Stimulated activated naive CD8-positive, alpha-beta T cell treated with anti-CD3 and anti-CD28 coated beads, Interleukin-15, Interleukin-2, amounts not matched to agents 100 U/mL and 50 U/mL, for 24 hours (primary cell): ENCODE measurements around the gene IL6R.
A peak's percentile ranks its signal among the peaks of the same experiment; 100 is the strongest.
"Not testable (repeated sequence)": the region's sequence is repeated elsewhere in the genome, so short reads cannot be mapped to it uniquely, and the experiment has no call there.

Experiments used
- ATAC-seq: fragments of 150-1000 bp; cut with Tn5 transposase; one replicate; pipeline ENCODE4 v1.10.0; 2021
- DNase-seq: peaks from one replicate; pipeline ENCODE4 v3.0.0; 2021

The IL6R gene

DNA sequence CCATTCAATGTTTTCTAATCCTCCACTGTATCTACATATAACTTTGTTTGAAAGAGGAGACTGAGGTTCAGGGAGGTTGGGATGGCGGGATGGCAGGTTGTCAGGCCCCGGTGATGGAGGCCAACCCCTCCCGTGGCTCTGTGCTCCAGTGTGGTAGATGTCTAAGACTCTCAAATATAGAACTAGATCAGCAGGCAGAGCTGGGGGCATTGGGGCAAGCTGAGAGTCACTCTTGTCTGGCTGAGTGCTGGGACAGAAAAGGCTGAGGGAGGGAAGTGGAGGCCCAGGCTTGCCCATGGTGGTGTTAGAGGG lies 1.7 kb downstream of the IL6R start:
- DNase-seq (no peak), ATAC-seq (peak; percentile 3)

DNA sequence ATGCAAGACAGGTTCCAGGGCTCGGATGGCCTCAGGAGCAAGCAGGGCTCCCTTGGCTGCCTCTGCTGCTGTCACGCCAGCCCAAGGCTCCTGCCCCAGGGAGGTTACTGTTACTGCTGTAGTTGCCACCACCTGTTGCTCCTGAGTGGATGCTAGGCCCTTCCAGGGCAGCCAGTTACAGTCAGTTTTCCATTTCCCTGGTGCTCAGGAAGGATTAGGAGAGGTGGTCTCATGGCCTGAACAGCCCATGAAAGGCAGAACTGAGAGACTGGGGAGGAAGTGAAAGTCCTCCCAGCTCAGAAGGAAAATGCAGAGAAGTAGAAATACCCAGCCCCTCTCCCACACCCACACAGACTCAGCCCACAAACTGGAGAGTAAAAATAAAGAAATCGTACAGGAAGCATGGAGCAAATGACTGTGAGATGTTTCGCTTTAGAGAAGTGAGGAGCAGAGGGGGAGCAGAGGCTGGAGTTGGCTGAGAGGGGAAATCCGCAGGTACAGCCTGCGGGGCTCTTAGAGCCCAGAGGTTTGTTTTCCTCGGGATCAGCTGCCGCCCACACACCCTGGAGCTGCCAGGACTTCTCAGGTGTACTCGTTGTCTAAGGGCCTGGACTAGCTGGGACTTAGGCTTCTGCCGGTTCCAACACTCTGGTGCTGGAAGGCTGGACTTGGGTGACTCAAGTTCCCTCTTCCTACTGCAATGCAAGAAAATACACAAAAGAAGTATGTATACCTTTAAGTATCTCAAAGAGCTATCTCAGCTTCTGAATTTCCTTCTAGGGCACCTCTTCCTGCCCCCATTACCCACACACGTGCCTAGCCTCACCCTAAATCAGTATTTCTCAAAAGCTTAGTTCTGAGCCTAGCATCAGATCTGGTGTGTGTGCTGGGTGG lies 2.3 kb downstream of the IL6R start:
- DNase-seq: peak; percentile 59
- ATAC-seq: peak; percentile 29

DNA sequence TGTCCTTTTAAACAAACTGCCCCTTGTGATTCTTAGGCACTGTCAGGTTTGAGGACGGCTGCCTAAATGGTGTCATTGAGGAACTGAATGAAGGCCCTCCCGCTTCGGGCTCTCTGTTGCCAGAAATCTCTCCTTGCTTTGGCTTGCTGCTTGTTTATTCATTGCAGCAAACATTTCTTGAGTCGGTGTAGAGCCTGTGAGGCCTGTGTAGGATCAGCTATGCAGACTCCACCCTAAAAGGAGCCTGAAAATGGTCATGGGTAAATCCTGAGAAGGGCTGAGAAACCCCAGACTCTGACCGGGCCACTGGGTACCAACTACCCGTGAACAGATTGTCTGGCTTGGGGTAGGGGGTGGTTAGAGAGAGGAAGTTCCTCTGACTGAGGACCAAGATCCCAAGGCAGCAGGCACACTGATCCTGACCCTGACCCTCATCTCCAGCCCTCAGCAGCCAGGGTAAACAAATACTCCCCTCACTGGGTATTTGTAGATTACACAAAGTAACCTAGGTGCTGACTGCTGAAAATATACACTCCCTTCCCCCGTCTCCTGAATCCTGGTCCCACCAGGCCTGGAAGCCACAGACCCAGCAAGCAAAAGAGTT lies 3.1 kb downstream of the IL6R start:
- no peak for DNase-seq
- ATAC-seq: no peak

DNA sequence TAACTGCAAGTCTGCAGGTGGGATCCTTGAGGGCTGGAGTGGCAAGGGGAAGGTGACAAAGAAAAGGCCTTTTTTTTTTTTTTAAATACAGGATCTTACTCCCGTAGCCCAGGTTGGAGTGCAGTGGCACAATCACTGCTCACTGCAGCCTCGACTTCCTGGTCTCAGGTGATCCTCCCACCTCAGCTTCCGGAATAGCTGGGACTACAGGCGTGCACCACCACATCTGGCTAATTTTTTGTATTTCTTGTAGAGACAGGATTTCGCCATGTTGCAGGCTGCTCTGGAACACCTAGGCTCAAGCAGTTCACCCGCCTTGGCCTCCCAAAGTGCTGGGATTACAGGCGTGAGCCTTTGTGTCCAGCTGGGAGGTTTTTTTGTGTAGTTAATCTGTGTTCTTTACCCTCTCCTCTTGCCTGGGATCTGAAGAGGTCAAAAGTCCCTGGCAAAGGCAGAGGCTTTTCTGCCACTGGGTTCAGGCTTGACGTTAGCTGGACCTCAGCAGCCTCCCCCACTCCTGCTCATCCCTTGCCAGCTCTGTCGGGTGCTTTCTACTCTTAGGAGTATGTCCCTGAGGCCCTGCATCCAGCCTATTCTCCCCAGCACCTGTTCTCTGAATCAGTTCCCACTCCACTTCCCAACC lies 5.2 kb downstream of the IL6R start:
- DNase-seq (no peak), ATAC-seq (no peak)

DNA sequence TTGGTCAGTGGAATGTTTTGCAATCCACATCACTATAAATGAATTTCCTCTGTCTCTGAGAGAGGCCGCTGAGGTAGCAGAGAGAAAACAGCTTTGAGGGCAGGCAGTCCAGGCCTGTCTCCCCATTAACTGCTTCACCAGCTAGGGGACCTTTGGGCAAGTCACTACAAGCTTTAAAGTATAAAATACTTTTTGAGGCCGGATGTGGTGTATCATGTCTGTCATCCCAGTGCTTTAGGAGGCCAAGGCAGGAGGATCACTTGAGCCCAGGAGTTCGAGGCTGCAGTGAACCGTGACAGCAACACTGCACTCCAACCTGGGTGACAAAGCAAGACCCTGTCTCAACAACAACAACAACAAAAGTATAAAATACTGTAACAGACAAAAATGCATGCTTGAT lies 6.4 kb downstream of the IL6R start:
- DNase-seq: no peak
- ATAC-seq: no peak

DNA sequence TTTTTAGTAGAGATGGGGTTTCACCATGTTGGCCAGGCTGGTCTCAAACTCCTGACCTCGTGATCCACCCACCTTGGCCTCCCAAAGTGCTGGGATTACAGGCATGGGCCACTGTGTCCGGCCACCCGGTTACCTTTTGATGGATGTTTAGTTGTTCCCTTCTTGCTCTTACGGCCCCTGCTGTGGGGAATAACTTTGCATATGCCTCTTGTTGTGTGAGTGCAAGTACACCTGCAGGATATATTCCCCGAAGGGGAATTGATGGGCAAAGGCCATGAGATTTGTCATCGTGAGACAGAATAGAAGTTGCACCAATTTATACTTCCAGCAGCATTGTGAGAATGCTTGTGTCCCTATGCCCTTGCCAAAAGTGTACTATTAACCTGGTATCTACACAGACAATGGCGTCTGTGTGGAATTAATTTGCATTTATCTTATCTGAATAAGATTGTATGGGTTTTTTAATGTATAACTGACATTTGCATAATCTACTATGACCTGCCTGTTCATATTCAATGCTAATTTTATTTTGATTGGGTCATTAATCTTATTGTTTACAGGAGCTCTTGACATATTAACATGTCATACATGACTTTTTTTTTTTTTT lies 8.1 kb downstream of the IL6R start:
- DNase-seq (no peak), ATAC-seq (no peak)

DNA sequence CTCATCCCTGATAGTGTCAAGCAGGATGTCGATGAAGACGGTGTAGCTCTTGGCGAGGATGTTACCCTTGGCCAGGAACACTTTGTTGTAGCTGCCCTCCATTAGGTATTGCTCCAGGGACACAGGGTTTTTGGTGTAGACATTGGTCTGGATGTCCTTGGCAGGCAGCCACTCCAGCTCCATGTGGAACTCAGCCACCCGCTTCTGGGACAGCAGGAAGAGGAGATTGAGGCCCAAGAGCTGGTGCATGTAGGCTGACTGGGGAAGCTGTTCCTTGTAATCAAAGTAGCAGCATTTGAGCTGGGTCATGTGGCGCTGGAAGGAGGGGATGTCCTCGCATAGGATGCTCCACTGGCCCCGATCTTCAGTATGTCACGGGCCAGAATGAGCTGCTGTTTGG lies 9.5 kb downstream of the IL6R start:
- ATAC-seq (no peak), DNase-seq (no peak)

DNA sequence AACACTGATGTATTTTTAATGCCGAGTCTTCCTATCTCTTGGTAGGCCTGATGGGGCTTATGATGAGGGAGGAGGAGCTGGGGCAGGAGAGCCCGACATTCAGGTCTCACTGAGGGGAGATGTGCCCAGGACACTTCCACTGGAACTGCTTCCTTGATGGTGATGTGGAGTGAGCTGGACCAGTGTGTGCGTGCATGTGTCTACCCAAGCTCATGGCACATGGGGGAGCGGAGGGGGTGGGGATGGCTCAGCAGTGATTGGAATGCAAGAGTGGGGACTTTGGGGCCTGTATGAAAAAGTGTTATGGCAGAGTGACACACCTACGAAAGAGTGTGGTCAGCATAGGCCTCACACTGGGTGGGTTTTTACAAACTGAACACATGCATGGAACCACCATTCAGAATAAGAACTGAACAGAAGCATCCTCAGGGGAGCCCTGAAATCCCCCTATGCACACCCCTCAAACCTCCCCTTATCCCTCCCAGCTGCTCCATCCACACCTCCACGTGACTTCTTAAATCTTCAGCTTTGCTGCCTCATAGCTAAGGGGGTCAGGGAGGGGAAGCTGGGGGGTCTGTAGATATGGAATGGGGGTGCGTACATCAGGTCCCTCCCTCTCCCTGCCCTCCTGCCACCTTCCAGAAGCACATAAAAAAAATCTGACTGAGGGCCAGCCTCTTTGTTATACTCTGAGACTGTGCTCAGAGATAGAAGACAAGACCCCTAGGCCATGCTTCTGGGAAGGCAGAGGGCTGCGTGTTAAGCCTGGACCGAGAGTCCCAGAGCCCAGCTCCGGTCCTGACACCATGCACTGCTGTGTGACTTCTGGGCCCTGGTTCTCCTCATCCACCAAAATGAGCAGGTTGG lies 11.6 kb downstream of the IL6R start:
- DNase-seq (no peak), ATAC-seq (no peak)

DNA sequence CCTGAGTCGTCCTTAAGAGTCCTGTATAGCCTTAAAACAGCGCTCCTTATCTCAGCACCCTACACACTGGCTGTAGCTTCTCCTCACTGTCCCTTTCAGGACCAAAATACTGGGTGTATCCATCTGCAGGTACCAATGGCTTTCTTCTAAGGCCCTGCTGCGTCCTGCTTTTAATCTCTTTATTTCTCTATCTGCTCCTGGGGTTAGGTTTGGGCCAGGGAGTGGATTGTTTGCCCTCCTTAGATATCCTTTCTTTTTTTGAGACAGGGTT lies 12.1 kb downstream of the IL6R start:
- ATAC-seq (no peak), DNase-seq (no peak)

DNA sequence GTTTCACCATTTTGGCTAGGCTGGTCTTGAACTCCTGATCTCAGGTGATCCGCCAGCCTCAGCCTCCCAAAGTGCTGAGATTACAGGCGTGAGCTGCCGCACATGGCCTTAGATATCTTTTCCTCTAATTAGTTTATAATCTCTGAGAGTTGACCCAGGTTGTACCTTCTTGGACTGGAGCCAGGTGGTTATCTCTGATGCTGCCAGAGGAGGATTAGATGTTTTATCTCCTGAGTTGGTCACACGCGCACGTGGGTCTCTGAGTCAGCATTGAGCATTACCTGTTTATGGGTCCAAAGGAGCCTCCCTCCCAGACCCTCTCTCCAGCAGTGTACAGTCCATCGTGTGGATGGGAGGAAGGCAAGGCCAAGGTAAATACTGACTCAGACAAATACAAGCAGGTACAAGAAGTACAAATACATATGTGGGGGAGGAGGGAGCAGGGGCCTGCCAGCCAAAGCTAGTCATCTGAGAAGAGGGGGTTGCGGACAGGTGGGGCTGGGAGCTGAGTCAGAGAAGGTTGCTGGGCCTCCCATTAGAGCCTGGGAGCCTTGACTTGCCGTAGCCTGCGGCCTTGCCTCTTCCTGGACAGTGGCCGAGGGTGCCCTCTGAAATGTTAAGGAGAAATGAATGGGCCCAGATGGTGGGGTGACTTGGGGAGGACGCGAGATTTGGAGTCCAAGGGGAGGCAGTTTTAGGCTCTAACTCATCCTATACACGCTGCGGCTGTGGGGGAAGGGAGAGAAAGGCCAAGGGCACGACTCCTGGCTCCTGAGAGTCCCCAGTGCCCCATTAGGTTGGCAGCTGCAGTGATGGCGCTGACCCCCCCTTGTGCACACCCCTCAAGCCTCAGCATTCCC lies 13.1 kb downstream of the IL6R start:
- DNase-seq (no peak), ATAC-seq (no peak)

DNA sequence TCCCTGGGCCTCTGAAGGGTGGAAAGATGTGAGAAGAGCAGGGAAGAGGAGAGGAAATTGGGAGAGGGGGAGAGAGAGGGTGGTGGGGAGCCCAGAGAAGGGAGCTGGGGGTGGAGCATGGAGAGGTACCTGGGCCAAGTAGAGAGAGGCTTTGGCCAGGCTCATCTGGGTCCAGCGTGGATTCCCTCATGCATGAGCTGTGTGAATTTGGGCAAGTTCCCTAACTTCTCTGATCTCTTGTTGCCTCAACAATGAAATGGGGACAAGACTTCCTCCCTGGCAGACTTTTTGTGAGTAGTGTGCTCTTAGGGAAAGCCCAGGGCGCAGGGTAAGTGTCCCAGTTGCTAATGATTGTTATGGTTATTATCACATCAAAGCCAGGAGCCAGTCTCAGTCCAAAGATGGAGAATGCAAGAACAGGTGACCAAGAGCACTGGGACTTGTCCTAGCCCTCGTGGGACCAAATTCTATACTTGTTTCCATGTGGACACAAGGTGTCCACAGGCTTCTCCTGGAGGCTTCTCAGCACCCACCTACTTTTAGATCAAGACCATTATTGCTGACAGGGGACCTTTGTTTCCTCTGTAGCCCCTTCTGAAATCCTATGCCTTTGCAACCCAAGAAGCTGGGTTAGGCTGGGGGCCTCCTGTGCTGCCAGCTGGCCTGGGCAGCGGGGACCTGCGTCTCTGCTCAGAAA lies 13.9 kb downstream of the IL6R start:
- DNase-seq (no peak), ATAC-seq (peak; percentile 12)

DNA sequence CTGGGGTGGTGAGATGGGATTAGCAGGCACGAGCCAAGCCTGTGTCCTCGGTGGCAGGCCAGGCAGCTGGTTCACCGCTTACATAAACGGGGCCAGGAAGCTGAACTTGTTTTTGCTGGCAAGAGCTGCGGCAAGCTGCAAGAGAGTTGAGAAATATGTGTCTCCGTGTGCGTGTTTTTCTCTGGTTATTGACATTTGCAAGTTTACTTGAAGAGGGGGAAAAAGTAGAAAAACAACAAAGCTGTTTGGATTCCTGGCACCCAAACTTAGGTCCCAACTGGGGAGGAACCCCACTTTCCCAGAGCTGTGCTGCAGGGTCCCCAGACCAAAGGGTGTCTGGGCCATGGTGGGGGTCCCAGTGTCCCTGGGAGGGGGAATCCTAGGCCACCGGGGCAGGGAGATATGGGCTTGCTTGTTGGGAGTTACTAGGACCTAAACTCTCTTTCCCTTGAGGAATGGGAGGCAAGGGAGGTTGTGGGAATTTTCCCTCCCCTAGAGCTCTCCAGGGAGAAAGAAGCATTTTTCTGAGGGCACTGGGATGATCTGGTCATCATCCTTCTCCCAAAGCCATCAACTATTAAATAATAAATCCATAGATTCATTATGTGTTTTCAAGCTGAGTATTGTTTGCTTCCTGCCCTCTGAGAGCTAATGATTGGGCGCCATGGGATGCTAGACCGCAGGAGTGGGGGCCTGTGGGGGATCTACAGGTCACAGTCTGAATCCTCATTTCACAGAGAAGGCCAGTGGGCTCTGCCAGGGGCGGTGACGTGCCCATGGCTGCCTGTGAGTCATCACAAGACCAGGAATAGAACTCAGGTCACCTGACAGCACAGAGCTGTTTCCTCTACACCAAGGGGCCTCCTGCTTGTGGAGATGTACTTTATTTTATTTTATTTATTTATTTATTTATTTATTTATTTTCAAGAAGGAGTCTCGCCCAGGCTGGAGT lies 14.8 kb downstream of the IL6R start:
- DNase-seq (peak; percentile 61), ATAC-seq (peak; percentile 86)

DNA sequence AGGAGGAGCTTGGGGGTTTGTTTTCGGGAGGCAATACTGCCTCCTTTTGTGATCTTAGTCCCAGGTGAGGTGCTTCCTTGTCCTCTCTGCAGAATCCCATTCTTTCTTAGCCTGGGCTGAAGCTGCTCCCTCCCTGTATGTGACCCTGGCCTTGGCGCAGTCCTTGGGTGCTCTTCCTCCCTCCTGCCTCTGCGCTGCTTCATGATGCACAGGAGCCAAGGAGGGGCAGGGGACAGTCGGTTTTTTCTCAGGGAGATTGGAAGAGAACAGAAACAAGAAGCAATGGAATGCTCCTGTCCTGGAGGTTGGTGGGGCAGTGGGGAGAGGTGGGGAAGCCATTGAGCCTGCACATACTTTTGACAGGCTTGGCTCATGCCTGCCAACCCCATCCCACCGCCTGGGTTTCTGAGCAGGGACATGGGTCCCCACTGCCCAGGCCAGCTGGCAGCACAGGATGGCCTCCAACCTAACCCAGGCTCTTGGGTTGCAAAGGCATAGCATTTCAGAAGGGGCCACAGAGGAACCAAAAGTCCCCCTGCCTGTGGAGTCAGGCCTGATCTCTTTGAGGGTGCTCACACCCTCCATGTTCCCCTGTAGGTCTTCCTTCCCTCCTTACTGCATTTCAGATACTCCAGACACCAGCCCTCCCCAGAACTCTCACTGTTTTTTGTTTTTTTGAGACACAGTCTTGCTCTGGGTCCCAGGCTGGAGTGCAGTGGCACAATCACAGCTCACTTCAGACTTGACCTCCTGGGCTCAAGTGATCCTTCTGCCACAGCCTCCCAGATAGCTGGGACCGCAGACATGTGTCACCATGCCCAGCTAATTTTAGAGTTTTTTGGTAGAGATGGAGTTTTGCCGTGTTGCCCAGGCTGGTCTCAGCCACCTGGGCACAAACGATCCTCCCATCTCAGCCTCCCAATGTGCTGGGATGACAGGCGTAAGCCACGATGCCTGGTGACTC lies 16.1 kb downstream of the IL6R start:
- ATAC-seq: no peak
- DNase-seq: no peak

DNA sequence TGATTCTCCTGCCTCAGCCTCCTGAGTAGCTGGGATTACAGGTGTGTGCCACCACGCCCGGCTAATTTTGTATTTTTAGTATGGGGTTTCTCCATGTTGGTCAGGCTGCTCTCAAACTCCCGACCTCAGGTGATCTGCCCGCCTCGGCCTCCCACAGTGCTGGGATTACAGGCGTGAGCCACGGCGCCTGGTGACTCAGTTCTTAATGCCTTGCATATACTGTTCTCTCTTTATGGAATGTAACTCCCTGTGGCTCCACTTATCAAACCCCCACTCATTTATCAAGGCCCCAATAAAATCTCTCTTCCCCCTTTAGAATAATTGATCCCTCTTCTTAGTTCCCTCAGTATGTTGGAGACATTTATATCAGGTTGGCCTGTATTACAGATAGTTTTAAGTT lies 16.9 kb downstream of the IL6R start:
- DNase-seq, ATAC-seq: not testable (repeated sequence)

DNA sequence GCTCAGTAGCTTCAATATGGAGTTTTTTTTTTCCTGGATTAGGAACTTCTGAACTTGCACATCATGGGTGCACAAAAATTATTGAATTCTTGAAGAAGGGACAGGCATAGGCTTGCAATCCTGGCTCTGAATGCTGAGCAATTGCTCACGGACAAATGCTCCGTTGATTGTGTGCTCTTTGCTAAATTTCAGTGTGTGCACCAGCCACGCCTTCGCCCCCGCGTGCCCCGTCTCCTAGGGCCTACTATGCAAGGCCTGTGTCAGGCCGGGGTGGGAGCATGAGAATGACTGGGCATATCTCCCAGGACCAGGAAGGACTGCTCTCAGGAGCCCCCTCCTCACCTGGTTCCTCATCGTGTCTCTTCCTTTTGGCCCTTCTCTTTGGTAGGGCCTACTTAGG lies 17.4 kb downstream of the IL6R start:
- DNase-seq (no peak), ATAC-seq (no peak)

DNA sequence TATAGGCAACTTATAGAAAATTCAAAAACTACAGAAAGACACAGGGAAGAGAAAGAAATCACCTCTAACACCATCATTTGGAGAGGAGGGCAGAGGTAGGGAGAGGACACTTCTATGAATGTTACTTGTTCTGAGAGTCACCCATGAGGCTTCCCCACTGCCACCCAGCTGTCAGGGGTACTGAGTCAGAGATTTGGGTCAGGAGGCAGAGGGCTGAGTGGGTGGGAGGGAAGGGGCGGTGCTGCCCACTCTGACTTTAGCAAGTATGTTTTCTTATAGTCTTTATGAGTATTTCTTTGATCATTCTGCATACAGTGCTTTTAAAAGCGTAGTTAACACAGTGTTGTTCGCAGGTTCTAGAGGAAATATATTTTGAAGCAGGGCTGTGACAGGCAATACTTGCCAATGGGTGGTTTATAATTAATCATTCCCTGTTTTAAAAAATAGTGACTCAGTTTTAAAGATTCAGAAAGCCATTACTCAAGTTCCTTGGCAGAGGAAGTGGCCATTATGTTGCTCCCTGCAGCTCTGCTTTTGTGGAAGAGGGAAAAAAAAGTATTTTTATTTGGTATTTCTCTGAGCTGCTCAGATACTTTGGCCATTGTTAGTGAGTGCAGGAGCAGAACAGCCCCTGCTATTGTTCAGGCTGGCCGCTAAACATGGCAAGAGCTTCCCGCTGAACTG lies 18.3 kb downstream of the IL6R start:
- peak; percentile 38 for ATAC-seq
- no peak for DNase-seq

DNA sequence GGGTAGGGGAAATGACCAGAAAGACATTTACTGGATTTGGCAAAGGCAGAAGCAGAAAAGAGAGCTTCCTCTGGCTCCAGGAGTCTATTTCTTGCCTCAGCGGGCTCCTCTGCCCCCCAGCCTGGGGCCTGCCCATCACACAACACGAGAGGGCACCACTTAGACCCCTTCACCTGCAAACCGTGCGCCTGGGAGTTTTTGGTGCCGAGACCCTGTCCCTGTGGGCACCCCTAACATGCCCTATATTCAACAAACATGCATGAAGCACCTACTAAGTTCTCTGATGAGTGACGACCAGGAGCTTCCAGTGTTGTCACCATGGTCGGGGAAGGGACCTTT lies 18.8 kb downstream of the IL6R start:
- ATAC-seq: no peak
- DNase-seq: no peak

DNA sequence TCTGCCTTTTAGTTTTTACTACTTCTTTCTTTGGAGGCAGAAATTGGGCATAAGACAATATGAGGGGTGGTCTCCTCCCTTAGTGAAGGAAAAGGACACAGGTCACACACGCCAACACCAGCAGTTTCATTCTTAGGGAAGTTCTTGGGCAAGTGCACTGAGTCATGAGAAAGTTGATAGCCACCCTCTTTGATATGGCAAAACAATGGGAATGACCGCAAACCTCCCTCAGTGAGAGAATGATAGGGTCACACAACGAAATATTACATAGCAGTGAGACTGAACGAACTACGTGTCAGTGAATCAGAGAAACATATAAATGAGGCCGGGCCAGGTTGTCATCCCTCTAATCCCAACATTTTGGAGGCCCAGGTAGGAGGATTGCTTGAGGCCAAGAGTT lies 20.0 kb downstream of the IL6R start:
- ATAC-seq: no peak

More for the DNA sequence above, 20.0 kb downstream of the IL6R start:
- no peak for DNase-seq
